ENCODE results near the gene LSR.

DNA sequence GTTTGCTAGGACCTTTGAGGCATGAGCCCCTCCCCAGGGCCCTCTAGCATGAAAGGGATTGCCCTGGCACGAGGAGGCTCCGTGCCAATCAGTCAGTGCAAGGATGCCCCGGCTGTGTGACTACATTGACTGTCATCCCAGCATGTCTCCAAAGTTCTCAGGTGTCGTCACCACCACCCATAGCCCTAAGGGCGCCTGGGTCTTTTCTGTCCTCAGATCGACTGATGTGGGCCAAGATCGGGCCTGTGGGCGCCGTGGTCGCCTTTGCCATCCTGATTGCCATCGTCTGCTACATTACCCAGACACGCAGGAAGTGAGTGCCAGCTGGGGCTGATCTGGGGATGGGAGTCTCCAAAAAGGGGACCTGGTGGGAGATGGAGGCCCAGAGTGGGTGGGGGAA is 61.5 kb downstream of the LSR start:
- TF ChIP-seq, protein P1, sequence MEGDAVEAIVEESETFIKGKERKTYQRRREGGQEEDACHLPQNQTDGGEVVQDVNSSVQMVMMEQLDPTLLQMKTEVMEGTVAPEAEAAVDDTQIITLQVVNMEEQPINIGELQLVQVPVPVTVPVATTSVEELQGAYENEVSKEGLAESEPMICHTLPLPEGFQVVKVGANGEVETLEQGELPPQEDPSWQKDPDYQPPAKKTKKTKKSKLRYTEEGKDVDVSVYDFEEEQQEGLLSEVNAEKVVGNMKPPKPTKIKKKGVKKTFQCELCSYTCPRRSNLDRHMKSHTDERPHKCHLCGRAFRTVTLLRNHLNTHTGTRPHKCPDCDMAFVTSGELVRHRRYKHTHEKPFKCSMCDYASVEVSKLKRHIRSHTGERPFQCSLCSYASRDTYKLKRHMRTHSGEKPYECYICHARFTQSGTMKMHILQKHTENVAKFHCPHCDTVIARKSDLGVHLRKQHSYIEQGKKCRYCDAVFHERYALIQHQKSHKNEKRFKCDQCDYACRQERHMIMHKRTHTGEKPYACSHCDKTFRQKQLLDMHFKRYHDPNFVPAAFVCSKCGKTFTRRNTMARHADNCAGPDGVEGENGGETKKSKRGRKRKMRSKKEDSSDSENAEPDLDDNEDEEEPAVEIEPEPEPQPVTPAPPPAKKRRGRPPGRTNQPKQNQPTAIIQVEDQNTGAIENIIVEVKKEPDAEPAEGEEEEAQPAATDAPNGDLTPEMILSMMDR (conservative IDR thresholded peaks at IDR 0.05): no peak
- TF ChIP-seq ZFX (IDR thresholded peaks at IDR 0.05): no peak
